Activated CD4-positive, alpha-beta T cell treated with anti-CD3 and anti-CD28 coated beads for 24 hours (primary cell): Measurements from ENCODE around the gene HNRNPLL.
"Not testable (repeated sequence)": the region's sequence is repeated elsewhere in the genome, so short reads cannot be mapped to it uniquely, and the experiment has no call there.

Source experiments
- DNase-seq, 2 donors: peaks; one replicate each; pipeline ENCODE4 v3.0.0-alpha.2; 2020; ENCODE audit warnings: low read depth in 2 of 2

The HNRNPLL gene

GRCh38 chr2:38602732-38603401 is at the start of gene HNRNPLL:
Gene HNRNPLL (minus strand): TSS chr2:38602928. CDS start chr2:38602626, 302 bp downstream.
- peak; percentile 94 to 98 for DNase-seq

GRCh38 chr2:38650717-38651116 is 48.0 kb upstream of the HNRNPLL start:
- no peak for DNase-seq

DNA sequence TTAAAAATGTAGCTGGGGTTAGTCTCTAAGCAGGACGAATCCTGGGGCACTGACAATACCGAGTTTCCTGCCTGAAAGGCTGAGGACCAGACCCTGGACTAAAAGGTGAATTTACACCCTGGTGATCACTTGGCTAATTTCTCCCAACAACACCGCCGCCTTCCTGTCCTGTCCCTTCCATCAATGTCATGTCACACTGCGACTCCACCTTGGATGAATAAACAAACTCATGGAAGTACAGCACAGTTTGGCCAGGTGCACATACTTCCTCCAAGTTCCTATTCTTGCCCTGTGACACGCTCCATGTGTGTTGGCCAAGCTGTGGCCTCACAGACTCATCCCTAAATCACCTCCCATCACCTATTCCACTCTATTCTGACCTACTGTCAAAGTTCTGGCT is 47.3 kb upstream of the HNRNPLL start:
- DNase-seq: no peak

- no peak for DNase-seq
Observed at GRCh38 chr2:38649176-38649728, 46.5 kb upstream of the HNRNPLL start.

DNA sequence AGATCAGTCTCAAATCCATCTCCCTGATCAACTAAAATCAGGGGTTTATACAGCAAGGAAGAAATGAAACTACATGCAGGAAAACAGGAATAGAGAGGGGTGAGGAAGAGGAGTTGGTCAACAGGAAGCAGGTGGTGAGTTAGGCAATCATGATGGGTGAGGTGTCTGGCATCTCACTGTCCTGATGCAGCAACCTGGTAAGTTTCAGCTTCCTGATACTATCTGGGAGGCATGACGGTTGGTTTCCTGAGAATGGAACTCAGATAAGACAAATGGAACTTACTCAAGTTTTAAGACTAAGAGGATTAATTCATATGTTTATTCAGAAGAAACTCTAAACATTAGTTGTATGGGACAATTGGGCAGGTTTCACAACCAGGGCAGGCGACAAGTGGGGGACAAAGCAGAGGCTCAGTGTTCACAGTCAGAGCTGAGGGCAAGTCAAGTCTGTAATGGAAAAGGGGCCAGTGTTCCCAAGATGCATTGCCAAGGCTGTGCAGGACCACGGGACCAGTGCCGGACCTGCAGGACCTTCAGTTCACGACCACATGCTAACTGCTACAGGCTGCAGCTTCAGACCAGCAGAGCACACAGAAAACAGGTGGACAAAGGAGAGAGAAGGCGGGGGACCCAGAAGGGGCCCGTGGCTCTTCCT is 45.5 kb upstream of the HNRNPLL start:
- no peak for DNase-seq

DNA sequence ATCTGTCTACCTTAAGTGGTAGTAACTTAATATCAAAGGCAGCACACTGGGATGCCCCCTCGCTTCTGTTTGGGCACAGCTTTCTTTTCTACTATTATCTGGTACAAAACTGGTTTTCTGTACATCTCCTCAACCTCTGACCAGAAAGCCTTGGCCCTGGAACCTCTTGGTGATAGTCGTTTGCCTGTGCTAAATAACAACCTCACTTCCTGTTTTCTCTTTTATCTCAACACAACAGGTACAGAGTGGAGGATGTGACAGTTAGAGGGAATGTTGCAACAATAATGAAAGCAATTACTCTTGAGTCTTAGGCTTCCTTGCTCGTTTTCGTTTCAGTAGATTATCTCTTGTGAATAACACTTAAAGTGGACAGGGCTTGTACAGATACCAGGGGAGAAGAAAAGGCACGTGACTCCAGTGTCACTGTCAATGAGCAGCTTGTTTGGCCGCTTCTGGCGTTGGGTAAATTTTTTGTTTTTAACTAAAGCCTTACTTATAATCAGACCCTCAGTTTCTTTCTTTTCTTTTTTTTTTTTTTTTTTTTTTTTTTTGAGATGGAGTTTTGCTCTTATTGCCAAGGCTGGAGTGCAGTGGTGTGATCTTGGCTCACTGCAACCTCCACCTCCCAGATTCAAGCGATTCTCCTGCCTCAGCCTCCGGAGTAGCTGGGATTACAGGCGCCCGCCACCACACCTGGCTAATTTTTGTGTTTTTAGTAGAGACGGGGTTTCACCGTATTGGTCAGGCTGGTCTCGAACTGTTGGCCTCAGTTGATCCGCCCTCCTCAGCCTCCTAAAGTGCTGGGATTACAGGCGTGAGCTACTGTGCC is 41.2 kb upstream of the HNRNPLL start:
- DNase-seq: not testable (repeated sequence)

DNA sequence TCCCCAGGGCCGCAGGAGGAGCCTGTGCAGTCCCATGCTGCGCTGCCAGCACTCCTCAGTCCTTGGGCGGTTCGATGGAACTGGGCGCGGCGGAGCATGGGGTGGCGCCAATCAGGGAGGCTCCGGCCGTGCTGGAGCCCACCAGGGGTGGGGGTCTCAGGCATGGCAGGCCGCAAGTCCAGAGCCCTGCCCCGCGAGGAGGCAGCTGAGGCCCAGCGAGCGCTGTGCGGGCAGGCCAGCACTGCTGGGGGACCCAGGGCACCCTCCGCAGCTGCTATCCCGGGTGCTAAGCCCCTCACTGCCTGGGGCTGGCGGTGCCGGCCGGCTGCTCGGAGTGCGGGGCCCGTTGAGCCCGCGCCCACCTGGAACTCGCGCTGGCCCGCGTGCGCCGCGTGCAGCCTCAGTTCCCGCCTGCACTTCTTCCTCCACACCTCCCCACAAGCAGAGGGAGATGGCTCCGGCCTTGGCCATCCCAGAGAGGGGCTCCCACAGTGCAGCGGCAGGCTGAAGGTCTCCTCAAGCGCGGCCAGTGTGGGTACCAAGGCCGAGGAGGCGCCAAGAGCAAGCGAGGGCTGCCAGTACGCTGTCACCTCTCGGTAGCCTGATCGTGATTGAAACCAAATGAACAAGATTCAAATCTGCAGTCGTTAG is 40.4 kb upstream of the HNRNPLL start:
- DNase-seq: no peak

GRCh38 chr2:38642373-38643017 is 39.8 kb upstream of the HNRNPLL start:
- DNase-seq: not testable (repeated sequence)

DNA sequence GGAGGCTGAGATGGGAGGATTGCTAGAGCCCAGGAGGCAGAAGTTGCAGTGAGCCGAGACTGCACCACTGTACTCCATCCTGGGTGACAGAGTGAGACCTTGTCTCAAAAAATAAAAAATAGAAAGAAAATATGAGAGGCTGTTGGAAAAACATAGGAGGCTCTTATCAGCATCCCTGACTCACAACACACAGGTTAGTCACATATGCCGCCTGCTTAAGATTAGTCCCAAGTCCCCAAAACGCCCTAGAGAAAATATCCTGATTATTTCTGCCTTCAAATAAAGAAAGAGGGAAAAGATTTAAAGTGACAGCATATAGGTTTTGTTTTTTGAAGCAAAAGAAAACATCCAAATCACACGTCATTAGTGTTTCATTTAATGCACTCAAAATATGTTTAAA is 33.3 kb upstream of the HNRNPLL start:
- DNase-seq: no peak

GRCh38 chr2:38635139-38635538 is 32.4 kb upstream of the HNRNPLL start:
- no peak for DNase-seq

GRCh38 chr2:38634684-38635083 is 32.0 kb upstream of the HNRNPLL start:
- no peak for DNase-seq

- DNase-seq: no peak
Observed at GRCh38 chr2:38633895-38634294, 31.2 kb upstream of the HNRNPLL start.

DNA sequence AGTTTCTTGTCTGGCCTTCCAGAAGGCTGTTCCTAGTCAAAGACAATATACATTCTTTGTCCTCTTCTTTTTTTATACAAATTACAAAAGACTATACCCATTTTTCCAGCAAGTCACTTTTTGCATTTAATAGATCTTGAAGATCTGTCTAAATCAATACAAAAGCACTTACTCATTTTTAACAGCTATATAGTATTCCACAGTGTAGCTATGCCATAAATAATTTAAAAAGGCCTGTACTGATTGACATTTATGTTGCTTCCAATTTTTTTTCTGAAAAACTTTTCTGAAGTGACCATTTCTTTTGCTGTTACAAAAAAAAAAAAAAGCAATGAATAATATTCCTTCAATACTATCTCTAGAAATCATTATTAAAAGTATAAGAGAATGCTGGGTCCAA is 30.3 kb upstream of the HNRNPLL start:
- no peak for DNase-seq

DNA sequence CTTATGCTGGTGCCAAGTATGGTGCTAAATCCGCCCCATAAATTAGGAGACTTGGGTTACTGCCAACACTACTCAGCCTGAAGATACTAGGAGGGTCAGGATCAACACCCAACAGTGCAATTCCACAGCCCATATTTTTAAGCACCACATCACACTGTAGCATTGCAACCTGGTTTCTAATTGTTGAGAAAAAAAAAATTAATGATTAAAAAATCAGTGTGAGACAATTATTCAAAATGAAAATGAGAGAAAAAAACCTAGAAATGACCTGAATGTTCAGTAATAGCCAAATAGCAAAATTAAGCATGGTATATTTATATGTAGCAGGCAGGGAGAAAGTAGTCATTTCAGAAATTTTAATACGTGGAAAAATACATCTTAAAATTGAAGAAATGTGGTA is 29.2 kb upstream of the HNRNPLL start:
- DNase-seq: no peak

GRCh38 chr2:38629684-38630083 is 27.0 kb upstream of the HNRNPLL start:
- no peak for DNase-seq

DNA sequence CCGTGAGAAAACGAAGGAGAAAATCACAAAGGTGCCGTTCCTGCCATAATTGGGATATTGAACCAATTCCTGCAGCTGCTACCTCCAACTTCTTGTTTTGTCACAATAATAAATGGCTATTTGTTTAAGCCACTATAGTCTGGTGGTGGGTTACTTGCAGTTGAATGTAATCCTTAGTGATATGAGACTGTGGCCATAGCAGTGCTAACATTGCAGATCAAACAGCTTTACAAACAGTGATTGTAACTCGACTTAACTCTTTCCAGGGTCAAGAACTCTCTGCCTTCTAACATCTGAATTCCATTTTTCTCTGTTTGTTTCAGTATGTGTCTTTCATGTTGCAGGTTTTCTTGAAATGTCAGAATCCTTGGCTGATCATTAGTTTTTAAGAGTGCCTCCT is 24.7 kb upstream of the HNRNPLL start:
- DNase-seq: no peak

DNA sequence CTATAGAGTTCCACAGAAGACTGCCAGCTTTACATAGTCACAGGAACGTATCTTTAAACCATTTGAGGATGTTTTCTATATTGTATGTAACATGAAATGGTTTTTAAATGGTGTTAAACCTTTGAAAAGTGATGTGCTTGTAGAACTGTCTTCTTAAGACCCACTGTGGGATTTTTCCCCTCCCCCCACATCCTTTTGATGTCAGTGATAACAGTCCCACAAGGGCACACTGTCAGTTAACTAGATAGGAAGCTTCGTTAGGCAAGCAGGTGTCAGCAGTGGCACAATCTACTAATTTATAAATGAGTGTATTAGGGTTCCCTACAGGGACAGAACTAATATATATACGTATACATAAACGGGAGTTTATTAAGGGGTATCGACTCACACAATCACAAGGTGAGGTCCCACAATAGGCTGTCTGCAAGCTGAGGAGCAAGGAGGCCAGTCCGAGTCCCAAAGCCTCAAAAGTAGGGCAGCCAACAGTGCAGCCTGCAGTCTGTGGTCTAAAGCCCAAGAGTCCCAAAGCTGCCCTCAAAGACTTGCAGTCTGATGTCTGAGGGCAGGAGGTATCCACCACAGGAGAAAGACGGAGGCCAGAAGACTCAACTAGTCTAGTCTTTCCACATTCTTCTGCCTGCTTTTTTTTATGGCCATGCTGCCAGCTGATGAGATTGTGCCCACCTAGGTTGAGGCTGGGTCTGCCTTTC is 23.8 kb upstream of the HNRNPLL start:
- no peak for DNase-seq

GRCh38 chr2:38622210-38622609 is 19.5 kb upstream of the HNRNPLL start:
- DNase-seq: no peak

GRCh38 chr2:38621018-38621417 is 18.3 kb upstream of the HNRNPLL start:
- DNase-seq: no peak

GRCh38 chr2:38620282-38620977 is 17.7 kb upstream of the HNRNPLL start:
- no peak for DNase-seq
